HG02642 (cell line): ENCODE results near the gene PP2D1.
"Not testable (repeated sequence)": the region's sequence is repeated elsewhere in the genome, so short reads cannot be mapped to it uniquely, and the experiment has no call there.

Experiments
- ATAC-seq: cut with Tn5 transposase; IDR thresholded peaks from one replicate; pipeline ENCODE4 v1.9.1; 2021; ENCODE audit warnings: mild to moderate bottlenecking; ENCODE audit not compliant: unreplicated experiment, poor library complexity

The PP2D1 gene

DNA sequence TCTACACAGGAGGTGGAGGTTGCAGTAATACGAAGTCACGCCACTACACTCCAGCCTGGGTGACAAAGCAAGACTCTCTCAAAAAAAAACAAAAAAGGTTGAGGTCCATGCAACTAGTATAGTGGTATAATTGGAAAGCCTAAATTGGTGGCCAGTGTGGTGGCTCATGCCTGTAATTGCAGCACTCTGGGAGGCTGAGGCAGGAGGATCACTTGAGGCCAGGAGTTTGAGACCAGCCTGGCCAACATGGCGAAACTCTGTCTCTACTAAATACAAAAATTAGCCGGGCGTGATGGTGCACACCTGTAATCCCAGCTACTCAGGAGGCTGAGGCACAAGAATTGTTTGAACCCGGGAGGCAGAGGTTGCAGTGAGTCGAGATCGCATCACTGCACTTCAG lies 23.2 kb downstream of the PP2D1 start:
- not testable (repeated sequence) for ATAC-seq

DNA sequence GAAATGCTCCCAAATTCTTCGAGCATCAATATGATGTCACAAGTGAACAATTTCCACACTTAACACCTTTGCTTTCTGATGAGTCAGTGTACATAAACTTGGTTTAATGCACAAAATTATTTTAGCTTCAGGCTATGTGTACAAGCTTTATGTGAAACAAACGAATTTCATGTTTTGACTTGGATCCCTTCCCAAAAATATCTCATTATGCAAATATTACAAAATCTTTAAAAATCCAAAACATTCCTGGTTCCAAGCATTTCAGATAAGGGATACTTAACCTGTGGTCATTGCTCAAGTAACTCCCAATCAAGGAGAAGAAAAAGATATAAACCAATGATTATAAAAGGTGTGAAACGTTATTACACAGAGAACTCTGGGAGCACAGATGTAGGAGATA lies 40.0 kb downstream of the PP2D1 start:
- ATAC-seq: no peak

DNA sequence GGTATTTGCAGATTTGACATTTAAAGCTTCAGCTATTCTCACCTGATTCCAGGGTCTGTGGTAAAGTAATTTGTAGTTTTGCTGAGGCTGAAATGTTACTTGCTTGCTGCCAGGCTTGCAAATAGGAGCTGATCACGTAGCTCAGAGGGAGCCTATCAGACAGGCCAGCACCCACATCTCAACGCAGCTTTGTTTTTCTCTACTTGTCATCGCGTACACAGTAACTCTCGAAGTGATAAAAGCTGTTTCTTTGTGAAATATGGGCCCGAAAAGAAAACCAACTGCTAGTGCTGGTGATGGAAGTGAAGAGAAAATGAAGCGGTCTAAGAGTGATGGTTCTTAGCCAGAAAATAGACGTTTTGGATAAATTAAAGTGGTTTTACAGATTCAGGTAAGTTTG lies 41.7 kb downstream of the PP2D1 start:
- ATAC-seq: no peak

DNA sequence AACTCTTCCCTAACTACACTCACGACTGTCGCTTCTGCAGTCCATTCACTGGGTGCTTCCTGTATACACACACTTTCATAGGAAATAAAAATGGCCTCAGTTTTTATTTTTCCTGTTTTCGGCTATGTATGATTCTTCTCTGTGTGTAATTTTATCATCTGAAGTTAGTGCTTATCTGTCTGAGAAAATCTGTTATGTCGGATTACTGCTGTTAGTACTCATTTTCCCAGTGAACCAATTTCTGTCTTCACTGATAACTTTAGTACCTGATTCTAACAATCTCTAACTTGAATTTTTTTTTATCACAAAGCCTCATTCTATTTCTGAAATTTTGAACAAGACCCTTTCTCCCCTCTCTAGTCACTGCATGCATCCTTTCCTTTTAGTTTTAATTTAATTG lies 44.3 kb downstream of the PP2D1 start:
- no peak for ATAC-seq

DNA sequence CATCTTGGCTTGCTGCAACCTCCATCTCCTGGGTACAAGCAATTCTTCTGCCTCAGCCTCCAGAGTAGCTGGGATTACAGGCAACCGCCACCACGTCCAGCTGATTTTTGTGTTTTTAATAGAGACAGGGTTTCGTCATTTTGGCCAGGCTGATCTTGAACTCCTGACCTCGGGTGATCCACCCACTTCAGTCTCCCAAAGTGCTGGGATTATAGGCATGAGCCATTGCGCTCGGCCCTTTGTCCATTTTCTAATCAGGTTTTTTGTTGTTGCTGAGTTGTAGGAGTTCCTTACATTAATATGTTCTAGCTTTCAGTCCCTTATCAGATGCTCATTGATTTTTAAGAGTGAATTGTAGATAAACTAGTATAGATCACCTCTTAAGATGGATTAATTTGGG lies 44.9 kb downstream of the PP2D1 start:
- no peak for ATAC-seq

- no peak for ATAC-seq
Observed at GRCh38 chr3:19961960-19962359, 50.1 kb downstream of the PP2D1 start.

- ATAC-seq: no peak
Observed at GRCh38 chr3:19960696-19961095, 51.4 kb downstream of the PP2D1 start.

GRCh38 chr3:19959505-19959904 lies 52.6 kb downstream of the PP2D1 start:
- ATAC-seq: no peak

GRCh38 chr3:19957354-19957753 lies 54.7 kb downstream of the PP2D1 start:
- ATAC-seq: not testable (repeated sequence)

- no peak for ATAC-seq
Observed at GRCh38 chr3:19954676-19955075, 57.4 kb downstream of the PP2D1 start.

- no peak for ATAC-seq
Observed at GRCh38 chr3:19950316-19950715, 61.7 kb downstream of the PP2D1 start.

DNA sequence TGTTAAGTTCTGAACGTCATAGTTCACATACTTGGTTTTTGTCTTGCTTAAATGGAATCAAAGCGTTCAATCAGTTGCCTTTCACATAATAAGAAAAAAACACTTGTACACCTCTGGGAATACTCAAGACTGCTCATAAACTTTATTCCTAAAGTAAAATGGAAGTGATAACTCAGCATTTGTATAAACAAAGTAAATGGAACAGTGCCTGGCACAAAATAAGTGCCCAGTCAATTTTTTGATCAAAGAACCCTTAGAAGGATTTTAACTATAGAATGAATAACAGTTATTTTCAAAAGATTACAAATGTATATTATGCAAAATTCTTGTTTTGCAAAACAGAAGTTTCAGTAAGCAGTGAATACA lies 63.9 kb downstream of the PP2D1 start:
- no peak for ATAC-seq

GRCh38 chr3:19947549-19948225 lies 64.4 kb downstream of the PP2D1 start:
- ATAC-seq: peak; percentile 23

DNA sequence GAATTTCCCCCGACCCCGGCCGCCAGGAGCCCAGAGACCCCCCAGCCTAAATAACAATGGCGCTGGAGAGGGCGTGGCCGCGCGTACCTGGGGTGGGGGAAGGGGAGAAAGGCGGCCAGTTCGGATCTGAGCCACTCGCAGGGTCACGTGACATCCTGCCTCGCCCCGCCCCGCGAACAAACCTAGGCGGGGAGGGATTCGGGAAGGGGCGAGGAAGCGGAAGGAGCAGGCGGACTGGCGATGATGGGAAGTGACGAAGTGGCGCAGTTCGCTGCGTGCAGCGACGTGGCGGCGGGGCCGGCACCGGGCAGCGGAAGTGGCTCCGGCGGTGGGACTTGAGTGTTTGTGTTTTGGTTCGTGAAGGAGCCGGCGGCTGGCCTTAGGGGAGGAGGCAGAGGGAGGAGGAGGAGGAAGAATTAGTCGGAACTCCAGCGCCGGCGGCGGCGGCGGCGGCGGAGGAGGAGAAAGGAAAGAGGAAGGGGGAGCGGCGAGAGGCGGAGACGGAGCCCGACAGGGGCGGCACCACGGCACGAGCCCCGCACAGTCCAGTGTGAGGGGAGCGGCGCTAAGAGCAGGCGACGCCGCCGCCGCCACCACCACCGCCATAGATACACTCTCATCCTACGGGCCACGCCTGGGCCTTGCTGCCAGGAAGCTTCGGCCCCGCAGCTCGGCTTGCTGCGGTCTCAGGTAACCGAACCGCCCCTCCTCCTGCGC lies 65.1 kb downstream of the PP2D1 start, which contains the start of gene RAB5A:
Gene RAB5A, plus strand, starts transcription at position 266 of the 717 bp plus-strand sequence. CDS start 3,802 bp downstream, outside the sequence.
- peak; percentile 96 for ATAC-seq

DNA sequence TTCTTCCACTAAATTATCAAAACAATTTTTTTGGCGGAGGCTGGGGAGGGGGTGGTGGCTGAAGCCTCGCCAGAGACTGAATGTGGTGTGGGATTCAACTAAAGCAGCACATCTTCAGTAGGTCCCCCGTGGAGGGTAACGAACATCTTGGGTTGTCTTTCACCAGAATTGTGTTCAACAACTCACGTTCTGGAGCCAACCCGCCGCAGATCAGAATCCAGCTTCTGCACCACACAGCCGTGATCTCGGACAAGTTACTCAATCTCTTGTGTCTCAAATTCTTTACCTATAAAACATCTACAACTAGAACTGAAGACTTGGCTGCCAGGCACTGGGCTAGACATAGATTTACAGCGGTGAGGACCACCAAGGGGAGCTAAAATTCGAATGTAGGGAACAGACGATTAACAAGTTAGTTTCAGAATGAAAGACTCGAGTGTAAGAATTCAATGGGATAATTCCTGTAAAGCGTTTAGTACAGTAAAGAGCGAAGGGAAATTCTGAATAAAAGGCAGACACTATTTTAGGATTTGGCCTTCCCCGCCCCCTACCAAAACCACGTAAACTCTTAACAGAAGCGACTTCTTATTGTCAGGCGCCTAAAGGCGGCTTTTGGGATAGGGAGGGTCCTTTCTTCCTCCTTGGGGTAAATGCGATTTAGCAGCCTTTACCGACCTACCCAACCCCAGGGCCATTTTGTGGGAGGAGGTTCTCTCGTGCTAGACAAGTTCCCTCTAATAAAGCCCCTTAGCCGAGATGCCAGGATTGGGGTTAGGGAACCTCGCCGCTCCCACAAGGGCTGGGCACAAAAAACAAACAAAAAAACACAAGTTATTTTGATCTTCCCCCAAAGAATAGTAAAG lies 65.9 kb downstream of the PP2D1 start:
- ATAC-seq: peak; percentile 3

DNA sequence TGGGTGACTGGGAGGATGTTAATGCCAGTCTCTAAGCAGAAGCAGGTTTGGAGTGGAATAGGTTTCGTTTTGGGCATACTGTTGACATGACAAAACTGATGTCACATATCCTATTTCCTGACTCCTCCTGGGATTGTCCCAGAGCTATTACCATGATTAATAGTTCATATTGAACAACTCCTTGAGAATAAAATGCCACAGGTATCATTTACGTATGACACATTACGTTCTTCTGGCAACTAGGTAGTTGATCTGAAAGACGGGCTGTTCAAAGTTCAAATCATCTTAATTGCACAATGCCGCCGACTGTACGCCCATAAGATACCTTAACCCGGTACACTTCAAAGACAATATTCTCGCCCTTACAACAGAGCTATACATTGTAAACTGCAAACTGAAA lies 66.5 kb downstream of the PP2D1 start:
- ATAC-seq: no peak

- ATAC-seq: no peak
Observed at GRCh38 chr3:19940643-19941042, 71.4 kb downstream of the PP2D1 start.

DNA sequence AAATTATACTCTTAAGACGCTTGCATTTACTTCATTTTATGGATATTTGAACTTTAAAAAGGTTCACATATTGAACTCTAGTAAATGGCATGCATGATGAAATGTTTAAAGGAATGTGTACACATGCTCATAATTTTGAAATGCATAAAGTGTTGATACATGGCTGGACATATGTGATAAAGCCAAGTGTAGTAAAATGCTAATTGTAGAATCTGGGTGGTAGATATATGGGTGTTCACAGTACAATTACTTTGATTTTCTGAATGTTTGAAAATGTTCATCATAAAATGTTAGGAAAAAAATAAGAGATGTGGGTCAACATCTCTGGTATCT lies 73.8 kb downstream of the PP2D1 start:
- no peak for ATAC-seq

DNA sequence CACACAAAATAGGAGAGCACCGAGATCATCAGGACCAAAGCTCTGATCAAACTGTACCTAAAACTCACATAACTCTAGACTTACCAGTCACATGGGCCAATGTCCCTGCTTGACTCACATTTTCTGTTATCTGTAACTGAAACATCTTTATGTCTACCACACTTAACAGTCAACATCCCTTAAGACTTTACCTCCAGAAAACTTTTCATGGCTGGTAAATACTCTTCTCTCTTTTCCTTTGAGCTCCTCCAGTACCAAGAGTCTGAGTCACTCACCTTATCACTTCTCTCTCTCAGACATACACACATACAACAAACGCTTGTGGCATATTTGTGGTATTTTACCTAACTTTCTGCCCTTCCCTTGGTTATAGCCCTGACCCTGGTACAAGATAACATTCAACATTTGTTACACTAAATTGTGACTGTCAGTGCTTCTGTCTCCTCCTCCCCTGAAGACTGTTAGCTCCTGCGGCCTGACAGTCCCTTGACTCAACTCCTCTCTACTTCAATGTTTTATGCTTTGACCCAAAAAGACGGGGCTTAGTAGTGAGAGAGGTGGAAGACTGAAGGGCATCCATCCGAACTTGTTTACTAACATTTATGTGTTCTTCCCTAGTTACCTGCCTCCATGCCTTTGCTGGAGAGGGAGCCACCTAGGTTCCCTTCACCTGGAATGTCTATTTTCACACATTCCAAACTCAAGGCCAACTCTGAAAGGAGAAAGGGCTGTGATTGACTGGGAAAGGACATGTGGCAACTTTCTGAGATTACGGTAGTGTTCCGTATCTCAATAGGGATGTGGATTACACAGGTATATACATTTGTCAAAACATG lies 74.4 kb downstream of the PP2D1 start:
- no peak for ATAC-seq
